Measurements from ENCODE around the gene ARHGAP28. TPM values are rescaled to one million over a fixed set of nuclear protein-coding genes. Genes with fewer than 3 reads are reported as not detected.

Gene ARHGAP28
- total RNA-seq, 1 donor from 2014 or later = 4.4 TPM

DNA sequence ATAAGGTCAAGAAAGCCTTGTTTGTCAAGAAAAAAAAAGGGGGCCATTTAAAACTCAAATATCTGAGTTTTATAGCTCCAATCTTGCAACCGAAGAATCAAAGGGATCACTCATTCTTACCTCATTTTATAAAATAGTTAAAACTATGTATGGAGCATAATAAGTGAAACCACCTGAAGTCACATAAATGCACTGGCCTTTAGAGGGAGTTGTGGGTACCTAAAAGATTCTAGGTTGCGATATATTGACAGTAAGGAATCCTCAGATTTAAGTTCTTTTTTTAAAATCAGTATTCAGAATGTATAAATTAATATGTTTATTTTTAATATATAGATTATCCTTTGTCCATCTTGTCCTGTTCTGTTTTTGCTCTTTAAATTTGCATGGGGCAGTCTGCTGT is 3.4 kb downstream of the ARHGAP28 start:
- no peak for DNase-seq (ENCODE audit: low read depth, low spot score)

GRCh38 chr18:6733758-6734157 is 4.2 kb downstream of the ARHGAP28 start:
- no peak for DNase-seq (ENCODE audit: low read depth, low spot score)

DNA sequence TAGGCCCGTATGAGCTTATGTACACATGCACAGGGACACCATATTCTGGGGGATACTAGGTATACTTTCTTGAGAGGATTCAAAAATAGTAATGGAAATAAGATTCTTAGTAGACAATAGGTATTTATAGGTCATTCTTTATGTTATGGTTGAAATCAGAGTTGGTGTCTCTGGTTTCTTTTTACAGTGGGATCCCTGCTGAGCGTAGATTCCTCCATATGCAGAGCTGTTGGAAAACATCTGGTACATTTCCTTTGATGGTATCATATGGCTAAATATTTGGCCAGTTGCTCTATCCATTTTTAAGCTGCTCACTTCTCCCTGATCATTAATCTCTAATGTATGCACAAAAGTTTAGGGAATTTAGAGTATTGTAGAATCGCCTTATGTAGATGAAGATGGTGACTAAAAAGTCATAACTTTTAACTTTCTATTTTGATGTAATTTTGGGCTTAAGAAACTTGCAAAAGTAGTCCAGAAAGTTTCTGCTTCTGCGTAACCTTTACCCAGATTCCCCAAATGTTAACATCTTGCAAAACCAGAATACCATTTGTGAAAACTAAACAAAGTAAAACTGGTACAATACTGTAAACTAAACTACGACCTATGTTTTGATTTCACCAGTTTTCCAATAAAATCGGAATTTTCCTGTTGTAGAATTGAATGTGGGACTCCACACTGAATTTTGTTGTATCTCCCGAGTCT is 5.4 kb downstream of the ARHGAP28 start:
- DNase-seq (ENCODE audit: low read depth, low spot score) = no peak

DNA sequence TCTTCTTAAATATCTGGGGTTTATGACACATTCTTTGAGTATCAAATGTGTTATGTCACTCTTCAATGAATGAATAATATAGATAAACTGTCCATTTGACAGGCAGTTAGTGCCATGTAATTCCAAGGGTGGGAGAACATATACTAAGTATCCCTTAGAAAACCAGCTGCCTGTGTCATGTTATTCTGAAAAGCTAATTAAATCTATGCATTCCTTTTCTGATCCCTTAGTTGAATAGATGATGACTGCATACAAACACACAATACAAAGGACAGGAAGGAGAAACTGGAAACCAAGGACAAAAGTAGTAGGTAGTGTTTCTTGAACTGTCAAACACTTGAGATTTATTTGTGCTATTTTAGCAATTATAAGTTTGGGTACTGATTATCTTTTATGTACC is 8.3 kb downstream of the ARHGAP28 start:
- DNase-seq (ENCODE audit: low read depth, low spot score) = no peak

DNA sequence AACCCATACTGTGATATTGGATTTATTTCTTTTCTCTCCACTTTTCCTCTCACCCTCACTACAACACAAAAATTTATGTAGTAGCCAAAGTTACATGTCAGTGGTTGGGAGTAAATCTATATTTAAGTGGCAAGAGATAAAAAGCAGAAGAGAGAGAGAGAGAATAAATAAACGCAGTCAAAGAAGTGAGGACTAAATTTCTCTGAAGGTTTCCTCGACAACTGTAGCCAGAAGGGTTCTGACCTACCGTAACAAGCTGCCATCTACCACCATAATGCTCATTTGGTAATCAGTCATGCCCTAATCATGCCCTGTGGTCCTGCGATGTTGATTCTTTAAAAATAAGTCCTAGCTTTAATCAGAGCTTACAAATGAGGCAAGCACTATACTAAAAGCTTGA is 9.1 kb downstream of the ARHGAP28 start:
- DNase-seq (ENCODE audit: low read depth, low spot score) = no peak

DNA sequence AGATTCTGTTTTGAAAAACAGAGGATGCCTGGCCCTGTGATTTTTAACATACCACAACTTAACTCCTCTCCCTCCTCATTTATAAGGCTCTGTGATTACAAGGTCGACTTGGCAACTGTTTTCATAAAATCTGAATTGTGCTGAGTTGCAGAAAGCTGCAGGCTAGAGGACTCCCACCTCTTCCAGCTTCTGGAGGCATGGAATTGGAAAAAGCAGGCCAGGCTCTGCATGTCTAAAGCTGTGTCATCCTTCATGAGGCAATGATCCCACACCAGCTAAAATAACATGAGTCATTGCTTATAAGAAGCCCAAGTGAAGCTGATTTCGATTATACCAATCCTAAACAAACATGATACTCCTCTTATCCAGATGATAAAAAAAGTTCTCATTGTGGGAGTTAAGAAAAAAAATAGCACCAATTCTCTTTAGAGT is 11.7 kb downstream of the ARHGAP28 start:
- no peak for DNase-seq (ENCODE audit: low read depth, low spot score)

GRCh38 chr18:6741786-6742185 is 12.3 kb downstream of the ARHGAP28 start:
- no peak for DNase-seq (ENCODE audit: low read depth, low spot score)

DNA sequence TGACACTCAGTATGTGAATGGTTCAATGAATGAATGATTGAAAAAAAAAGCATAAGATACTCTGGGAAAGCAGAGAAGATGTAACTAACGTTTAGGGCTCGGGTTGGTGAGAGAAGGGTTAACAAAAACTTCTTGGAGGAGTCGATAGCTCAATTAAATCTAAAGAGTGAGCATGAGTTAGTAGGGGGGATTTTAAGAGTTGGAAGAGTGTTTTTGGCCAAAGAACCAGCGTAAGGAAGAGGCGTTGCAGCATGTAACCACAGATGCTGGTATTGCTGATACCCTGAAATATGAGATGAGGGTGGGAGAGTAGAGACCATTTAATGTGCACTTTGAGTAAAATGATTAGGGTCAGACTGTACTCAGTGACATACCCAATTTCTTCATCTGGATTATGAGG is 14.5 kb downstream of the ARHGAP28 start:
- DNase-seq (ENCODE audit: low read depth, low spot score) = no peak

- DNase-seq (ENCODE audit: low read depth, low spot score) = no peak
Observed at GRCh38 chr18:6744816-6745455, 15.4 kb downstream of the ARHGAP28 start.

DNA sequence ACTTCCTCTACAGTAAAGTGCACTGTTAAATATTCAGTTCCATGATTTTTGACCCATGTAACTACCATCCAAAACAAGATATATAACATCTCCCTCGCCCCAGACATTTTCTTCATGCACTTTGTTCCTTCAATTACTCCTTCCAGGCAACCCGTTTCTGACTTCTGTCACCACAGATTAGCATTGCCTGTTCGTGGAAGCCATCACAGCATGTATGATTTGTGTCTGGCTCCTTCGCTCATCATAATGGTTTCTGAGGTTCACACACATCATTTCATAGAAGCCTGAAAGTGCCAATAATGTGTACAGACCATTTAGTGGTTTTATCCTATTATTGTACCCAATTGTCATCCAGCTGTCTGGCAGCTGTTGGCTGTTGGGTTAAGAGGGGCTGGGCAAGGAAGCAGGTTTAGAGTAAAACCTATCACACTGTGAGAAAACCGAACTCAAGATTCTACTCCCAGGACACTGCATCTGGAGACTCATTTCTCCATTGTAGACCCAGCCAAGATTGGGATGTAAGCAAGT is 16.1 kb downstream of the ARHGAP28 start:
- no peak for DNase-seq (ENCODE audit: low read depth, low spot score)

GRCh38 chr18:6746386-6746960 is 17.0 kb downstream of the ARHGAP28 start:
- DNase-seq (ENCODE audit: low read depth, low spot score) = no peak

DNA sequence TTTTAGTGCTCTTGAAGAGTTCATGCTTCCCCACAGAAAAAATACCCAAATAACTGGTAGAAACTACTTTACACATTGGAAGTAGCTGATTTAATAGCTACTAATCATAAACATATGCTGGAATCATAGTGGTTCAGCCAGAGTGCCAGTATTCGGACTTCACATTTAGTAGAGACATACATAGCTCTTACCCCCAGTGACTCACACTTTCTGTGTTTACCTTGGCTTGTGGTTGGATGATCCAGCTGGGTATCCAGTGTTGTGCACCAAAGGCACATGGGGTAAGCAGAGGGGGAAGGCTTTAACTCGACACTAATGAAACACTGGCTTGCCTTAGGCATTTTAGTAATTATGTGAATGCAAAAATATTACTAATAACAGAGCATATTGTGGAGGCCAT is 18.1 kb downstream of the ARHGAP28 start:
- DNase-seq (ENCODE audit: low read depth, low spot score) = no peak

GRCh38 chr18:6748241-6748640 is 18.7 kb downstream of the ARHGAP28 start:
- DNase-seq (ENCODE audit: low read depth, low spot score) = no peak

DNA sequence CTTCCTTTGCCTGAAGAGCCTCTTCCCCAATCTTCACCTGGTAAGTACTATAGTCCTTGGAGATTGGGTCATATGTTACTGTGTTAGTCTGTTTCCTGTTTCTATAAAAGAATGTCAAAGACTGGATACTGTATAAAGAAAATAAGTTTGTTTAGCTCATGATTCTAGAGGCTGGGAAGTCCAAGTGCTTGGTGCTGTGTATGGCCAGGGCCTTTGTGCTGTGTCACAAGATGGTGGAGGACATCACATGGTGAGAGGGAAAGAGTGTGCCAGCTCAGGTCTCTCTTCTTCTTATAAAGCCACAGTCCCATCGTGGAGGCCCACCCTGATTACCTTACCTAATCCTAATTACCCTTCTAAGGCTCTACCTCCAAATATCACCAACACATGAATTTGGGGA is 20.9 kb downstream of the ARHGAP28 start:
- no peak for DNase-seq (ENCODE audit: low read depth, low spot score)

GRCh38 chr18:6751222-6751621 is 21.7 kb downstream of the ARHGAP28 start:
- no peak for DNase-seq (ENCODE audit: low read depth, low spot score)

- no peak for DNase-seq (ENCODE audit: low read depth, low spot score)
Observed at GRCh38 chr18:6752202-6752860, 22.8 kb downstream of the ARHGAP28 start.

DNA sequence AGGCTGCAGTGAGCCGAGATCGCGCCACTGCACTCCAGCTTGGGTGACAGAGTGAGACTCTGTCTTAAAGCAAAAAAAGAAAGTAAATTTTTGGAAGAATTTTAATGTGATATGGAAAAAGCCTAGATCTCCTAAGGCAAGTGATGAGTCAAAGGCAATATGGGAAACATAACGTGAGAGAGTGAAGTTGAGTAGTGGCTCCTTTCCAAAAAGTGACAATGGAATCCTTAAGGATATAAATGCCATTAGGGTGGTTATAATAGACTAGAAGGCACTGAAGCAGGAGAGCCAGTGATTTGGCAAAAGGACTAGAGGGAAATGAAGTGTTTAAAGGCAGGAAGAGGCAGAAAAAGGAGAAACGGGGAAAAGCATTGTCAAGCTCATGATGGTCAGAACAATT is 25.6 kb downstream of the ARHGAP28 start:
- DNase-seq (ENCODE audit: low read depth, low spot score) = no peak

DNA sequence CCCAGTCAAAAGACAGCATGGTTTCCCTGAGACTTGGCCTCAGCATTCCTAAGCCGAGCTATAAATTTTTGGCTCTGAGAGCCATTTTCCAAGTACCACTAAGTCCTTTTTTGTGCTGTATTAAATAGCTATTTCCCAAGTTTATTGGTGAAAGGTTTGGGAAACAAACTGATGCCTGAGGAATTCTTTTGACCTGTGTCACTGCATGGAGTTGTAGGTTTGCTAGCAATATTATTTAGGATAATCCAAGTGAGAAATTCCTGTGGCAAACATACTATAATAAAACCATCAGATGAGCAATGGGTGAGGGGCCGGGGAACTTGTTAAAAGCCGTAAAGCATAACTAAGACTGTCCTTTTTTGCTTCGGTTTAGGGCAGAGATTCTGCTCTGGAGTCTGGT is 28.4 kb downstream of the ARHGAP28 start:
- no peak for DNase-seq (ENCODE audit: low read depth, low spot score)

GRCh38 chr18:6759579-6759978 is 30.1 kb downstream of the ARHGAP28 start:
- no peak for DNase-seq (ENCODE audit: low read depth, low spot score)

GRCh38 chr18:6763524-6763923 is 34.0 kb downstream of the ARHGAP28 start:
- no peak for DNase-seq (ENCODE audit: low read depth, low spot score)

DNA sequence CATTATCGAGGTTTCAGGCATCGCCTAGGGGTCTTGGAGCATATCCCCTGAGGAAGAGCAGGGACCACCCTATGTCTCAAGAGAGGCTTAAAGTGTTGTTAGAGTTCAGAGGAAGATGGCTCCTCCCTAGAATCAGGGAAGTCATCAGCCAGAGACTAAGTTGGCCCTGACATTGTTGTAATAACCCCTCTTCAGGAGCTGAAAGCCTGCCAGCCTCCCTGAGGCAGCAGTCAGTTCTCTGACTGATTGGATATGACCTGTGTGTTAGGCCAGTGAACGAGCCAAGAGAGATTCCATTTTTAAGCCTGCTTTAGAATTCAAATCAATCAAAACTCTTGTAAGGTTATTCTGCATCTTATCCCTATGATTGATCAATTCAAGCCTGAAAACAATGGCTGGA is 34.9 kb downstream of the ARHGAP28 start:
- no peak for DNase-seq (ENCODE audit: low read depth, low spot score)

GRCh38 chr18:6773777-6774176 is 44.3 kb downstream of the ARHGAP28 start:
- no peak for DNase-seq (ENCODE audit: low read depth, low spot score)

All from pulmonary artery endothelial cell (primary cell).